ENCODE results near the gene SLC11A2. TPM values are rescaled to one million over a fixed set of nuclear protein-coding genes. Genes with fewer than 3 reads are reported as not detected.

The SLC11A2 gene
- total and polyA plus RNA-seq, 2 of the 4 experiments (the other 2 are of a cell fraction): 28.0 to 45.3 TPM

- TF ChIP-seq BHLHE40 (IDR thresholded peaks at IDR 0.05; ENCODE audit: low read depth, low read length) (no peak), CEBPB (IDR thresholded peaks at IDR 0.05; ENCODE audit: low read depth, low read length) (no peak), FOS (IDR thresholded peaks at IDR 0.05; ENCODE audit: low read depth, low read length) (no peak)
Observed at GRCh38 chr12:51047655-51048540, 21.7 kb upstream of the SLC11A2 start, which contains the start of gene LETMD1 (continued).

DNA sequence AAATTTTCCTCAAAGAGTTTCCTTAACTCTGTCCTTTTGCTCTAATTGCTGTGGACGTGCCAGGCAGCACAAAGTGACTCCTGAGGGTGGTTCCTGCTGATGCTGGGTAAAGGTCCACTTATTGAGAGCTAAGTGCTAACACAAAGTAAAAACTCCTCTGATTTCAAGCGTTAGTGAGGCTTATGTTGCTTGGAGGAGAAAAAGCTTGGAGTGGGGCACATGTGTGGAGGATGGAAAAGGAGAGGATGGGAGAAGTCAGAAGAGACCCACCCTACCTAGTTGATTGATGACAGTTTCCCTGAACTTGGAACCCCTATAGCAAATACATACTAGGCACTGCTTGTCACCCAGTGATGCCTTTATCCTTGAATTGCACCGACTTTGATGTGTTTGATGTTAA, 10.1 kb upstream of the SLC11A2 start:
- DNase-seq: no peak
- Histone ChIP-seq H3K4me1 (ENCODE audit: control insufficient read depth, insufficient read depth, low read length) (no peaks in the 10 kb centered on the region), H3K9me3 (ENCODE audit: control insufficient read depth, insufficient read depth, low read length) (no peaks in the 10 kb centered on the region), H3K23ac (ENCODE audit: low read depth, low read length) (no peak overlapping the region), H4K5ac (ENCODE audit: low read depth, low read length) (no peak overlapping the region), H3K27ac (ENCODE audit: insufficient read depth, low read length) (no peak overlapping the region), H4K8ac (ENCODE audit: low read depth in 2 of 2, low read length in 2 of 2) (no peak overlapping the region), H2BK15ac (ENCODE audit: low read depth, low read length) (no peak overlapping the region), H3K9ac (ENCODE audit: low read depth, low read length) (no peak overlapping the region), H2AK9ac (replicated peaks; ENCODE audit: low read depth, low read length, poor library complexity) (no peak overlapping the region), H2BK5ac (ENCODE audit: low read depth, low read length, poor library complexity, severe bottlenecking) (no peak overlapping the region), H3K4me2 (ENCODE audit: low read depth, low read length) (no peak overlapping the region), H3K18ac (ENCODE audit: low read depth, low read length) (no peak overlapping the region), H3K14ac (replicated peaks; ENCODE audit: low read depth, low read length) (no peak overlapping the region), H4K20me1 (ENCODE audit: insufficient read depth, low read length) (no peaks in the 10 kb centered on the region; the same call in 1 of the 2 replicates), H3K4ac (ENCODE audit: low read depth, low read length) (no peak overlapping the region), H3K27me3 (ENCODE audit: control insufficient read depth, insufficient read depth, low read length) (no peaks in the 10 kb centered on the region), H3K79me1 (ENCODE audit: low read depth in 1 of 2, low read length in 2 of 2) (no peaks in the 10 kb centered on the region), H3K4me3 (ENCODE audit: insufficient read depth, low read depth, low read length) (no peak overlapping the region), H3K36me3 (ENCODE audit: control insufficient read depth, insufficient read depth, low read length) (no peaks in the 10 kb centered on the region), H3K56ac (ENCODE audit: extremely low read depth, insufficient read depth, low read length) (no peak overlapping the region), H2AK5ac (ENCODE audit: low read depth, low read length) (no peak overlapping the region), H3K9me1 (ENCODE audit: insufficient read depth, low read length) (no peaks in the 10 kb centered on the region), H4K91ac (ENCODE audit: insufficient read depth, low read depth, low read length) (no peak overlapping the region), H2AFZ (replicated peaks; ENCODE audit: low read length, poor library complexity) (no peak overlapping the region), H2BK20ac (ENCODE audit: low read depth, low read length) (no peak overlapping the region), H2BK120ac (ENCODE audit: low read depth, low read length) (no peak overlapping the region)
- intact Hi-C loops (cut with micrococcal nuclease): no loop called here
- dilution Hi-C loops (cut with HindIII; ENCODE audit: low sequenced_read_pairs, unreplicated experiment): no loop called here
- TF ChIP-seq BHLHE40 (IDR thresholded peaks at IDR 0.05; ENCODE audit: low read depth, low read length) (no peak), CEBPB (IDR thresholded peaks at IDR 0.05; ENCODE audit: low read depth, low read length) (no peak), CTCF (conservative IDR thresholded peaks at IDR 0.05; ENCODE audit: low read depth, low read length) (no peak)
- TF ChIP-seq, protein P1, sequence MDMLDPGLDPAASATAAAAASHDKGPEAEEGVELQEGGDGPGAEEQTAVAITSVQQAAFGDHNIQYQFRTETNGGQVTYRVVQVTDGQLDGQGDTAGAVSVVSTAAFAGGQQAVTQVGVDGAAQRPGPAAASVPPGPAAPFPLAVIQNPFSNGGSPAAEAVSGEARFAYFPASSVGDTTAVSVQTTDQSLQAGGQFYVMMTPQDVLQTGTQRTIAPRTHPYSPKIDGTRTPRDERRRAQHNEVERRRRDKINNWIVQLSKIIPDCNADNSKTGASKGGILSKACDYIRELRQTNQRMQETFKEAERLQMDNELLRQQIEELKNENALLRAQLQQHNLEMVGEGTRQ (IDR thresholded peaks at IDR 0.05; ENCODE audit: low read depth, low read length): no peak
- ChIA-PET POLR2A (ENCODE audit: unreplicated experiment) (no interaction called here), CTCF (no interaction called here)
- WGBS, 2 experiments (ENCODE audit: extremely low coverage in 2 of 2, insufficient read length in 1 of 2): no CpG with 5 or more reads among the region's 3 CpGs
- BruUV-seq (replicated peaks): no TSS peak
- in situ Hi-C loops (cut with MboI; ENCODE audit: low sequenced_read_pairs): no loop called here
- ATAC-seq (ENCODE audit: low read depth): no peak
